Testis (tissue), 2 donors: ENCODE measurements around the gene AK9.

ENCODE experiments used
- CTCF ChIP-seq, 3 experiments: fragments of 450-650 bp in 2 of 3; fragments of 200-600 bp in 1 of 3; sonication (generic) in 1 of 3; IDR thresholded peaks; one replicate each; pipeline ENCODE4 v1.5.1; 2016 to 2019; ENCODE audit warnings: antibody characterized with exemption in 3 of 3, mild to moderate bottlenecking in 2 of 3, moderate library complexity in 1 of 3
- POLR2A ChIP-seq: fragments of 450-650 bp; IDR thresholded peaks from one replicate; pipeline ENCODE4 v1.6.1; 2017; ENCODE audit warnings: antibody characterized with exemption, mild to moderate bottlenecking, moderate library complexity

GRCh38 chr6:109461733-109462526 lies 229.1 kb downstream of the AK9 start:
- TF ChIP-seq CTCF (IDR thresholded peaks at IDR 0.05) (no peak), POLR2A (no peak)
